Non-pigmented ciliary epithelial cell (primary cell): Measurements from ENCODE around the gene EHD4.

Experiments used
- DNase-seq: peaks from one replicate; pipeline ENCODE4 v3.0.0-alpha.2; 2010; ENCODE audit warnings: low read depth

The EHD4 gene

GRCh38 chr15:41957021-41957897, 15.1 kb downstream of the EHD4 start:
- DNase-seq: no peak

GRCh38 chr15:41955807-41956525, 16.4 kb downstream of the EHD4 start:
- DNase-seq: no peak

DNA sequence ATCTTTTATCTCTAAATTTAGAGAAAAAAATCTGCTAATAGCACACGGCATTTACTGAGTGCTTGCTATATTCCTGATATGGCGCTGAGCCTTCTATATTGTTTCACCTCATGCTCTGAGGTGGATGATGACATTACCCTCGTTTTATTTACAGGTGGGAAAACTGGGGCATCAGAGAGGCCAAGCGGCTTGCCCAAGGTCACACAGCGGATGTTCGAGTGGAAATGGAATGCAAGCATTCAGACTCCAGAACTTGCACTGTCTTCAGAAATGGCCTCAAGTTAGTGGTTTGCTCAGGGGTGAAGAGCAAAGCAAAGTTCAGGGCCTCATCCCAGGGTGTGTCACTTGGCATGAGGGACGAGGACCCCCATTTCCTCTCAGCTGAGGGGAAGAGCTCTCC, 17.3 kb downstream of the EHD4 start:
- DNase-seq: no peak

DNA sequence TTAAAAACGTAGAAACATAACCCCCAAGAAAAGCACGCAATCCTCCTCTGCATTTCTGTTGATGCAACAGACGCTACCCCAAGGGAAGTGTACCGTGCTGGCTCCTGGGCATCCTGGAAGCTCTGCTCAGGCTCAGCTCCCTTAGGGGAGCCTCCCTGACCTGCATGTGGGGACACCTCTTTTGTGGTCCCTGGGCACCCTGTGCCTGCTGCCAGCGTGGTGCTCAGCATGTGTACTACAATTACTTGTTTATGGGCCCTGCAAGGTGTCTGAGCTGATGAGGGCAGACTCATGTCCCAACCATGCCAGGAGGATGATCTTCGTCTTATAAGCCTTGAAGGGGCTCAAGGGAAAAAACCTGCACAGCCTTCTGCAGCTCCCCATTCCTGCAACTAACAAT, 18.3 kb downstream of the EHD4 start:
- DNase-seq: no peak

GRCh38 chr15:41952013-41952563, 20.3 kb downstream of the EHD4 start:
- DNase-seq: no peak

DNA sequence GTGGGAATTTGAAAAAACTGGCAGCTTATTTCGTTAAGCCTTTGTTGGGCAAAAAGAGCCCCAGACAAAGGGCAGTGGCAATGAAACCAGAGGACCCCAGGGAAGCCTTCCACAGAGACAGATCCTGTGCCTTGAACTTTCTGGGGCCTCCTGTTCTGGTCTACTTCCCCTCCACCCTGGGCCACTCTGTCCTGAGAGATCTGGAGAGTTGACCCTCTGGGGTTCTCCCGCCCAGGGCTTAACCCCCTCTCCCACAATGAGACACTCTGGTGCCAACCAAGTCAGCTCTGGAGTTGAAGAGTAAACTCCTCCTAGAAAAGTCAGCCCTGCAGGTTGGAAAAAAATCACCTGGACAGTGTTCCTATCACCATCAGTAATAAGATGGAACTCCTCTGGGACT, 20.8 kb downstream of the EHD4 start:
- no peak for DNase-seq

DNA sequence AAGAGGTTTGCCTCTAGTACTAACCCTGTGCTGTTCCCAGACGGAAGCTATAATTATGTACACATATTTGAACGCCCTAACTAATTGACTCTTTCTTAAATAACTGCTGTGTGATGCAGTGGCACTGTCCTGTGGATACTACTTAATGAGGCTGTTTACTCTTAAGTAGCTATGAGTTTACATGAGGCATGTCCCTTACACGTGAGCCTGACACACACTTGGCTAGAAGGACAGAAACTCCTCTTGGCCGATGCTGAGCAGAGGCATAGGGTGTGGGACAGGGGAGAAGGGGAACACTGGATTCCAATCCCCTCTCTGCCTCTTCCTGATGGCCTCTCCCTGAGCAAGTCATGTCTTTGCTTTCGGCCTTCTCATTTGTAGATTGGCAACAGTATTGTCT, 21.9 kb downstream of the EHD4 start:
- no peak for DNase-seq

GRCh38 chr15:41950127-41950483, 22.3 kb downstream of the EHD4 start:
- DNase-seq: no peak

DNA sequence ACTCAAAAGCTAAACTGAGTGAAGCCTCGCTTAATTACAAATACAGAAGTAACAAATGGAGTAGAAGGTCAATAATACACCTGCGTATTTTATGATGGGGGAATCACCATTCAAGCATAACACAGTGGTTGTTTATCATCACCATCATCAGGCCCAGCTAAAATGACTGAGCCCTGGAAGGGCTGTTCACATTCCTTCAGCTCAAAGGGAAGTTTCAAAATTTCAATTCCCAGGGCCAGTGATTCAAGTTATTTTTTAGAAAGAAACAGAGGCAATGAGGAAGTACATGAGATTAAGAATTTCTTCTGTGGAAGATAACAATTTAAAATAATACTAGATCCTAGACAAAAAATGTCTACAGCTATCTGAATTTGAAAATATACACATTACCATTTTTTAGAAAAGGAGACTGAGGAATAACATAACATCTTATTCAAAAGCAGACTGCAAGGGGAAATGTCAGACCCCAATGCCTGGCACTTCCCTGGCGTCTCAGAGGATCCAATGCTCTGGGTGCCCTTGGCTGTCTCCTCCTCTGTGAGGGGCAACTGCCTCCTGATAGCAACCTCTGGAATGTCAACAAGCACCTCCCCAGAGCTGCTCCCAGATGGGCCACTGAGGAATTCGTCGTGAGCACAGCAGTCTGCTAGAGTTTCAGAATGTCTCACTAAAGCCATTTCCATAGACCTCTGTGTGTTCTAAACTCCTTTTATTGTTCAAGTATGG, 22.8 kb downstream of the EHD4 start:
- no peak for DNase-seq

- no peak for DNase-seq
Measured at GRCh38 chr15:41948490-41948889, 23.9 kb downstream of the EHD4 start.

DNA sequence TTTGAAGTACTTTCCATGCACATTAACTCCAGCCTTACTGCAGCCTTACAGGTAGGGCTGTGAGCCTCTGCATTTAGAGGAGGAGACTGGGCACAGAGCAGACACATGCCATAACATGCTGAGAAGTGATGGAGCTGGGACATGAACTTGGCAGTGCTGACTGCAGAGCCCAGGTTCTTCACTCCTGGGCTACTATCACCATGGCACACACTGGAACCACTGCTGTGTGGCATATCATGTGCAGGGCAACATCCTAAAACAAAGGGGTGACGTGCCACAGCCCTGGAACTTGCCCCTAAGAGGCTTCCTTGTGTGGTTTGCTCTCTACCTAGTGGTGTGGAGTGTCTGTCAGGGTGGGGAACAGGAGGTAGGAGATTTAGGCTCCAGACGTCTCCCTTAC, 25.4 kb downstream of the EHD4 start:
- no peak for DNase-seq

GRCh38 chr15:41945731-41946130, 26.6 kb downstream of the EHD4 start:
- DNase-seq: no peak

GRCh38 chr15:41945221-41945620, 27.1 kb downstream of the EHD4 start:
- no peak for DNase-seq

DNA sequence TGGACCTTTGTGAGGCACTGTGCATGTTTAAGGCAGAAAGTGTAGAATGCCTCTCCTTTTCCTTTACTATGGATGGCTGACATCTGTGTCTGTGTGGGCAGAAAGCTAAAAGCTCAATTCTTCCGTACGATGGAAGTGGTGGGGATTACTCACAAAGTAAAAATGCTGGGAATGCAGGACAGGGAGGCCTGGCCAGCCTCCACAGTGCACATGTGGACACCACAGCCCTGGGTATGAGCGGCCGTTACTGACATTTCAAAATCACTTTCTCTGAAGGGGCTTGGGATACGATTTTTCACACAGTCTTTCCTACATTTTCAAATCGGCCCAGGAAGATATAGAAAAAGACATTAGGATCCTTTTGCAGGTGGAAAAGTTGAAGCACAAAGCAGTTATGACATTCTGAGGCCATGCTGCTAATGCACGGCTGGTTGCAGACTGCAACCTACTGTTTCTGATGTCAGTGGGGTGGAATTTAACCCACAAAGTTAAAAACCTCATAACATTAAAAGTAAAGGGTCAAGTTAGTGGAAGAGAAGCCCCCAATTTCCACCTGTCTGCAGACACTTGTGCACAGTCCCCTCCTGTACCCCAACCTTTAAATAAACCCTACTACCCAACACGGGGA, 27.9 kb downstream of the EHD4 start:
- peak; percentile 84 for DNase-seq

- DNase-seq: no peak
Measured at GRCh38 chr15:41943543-41944312, 28.6 kb downstream of the EHD4 start.

DNA sequence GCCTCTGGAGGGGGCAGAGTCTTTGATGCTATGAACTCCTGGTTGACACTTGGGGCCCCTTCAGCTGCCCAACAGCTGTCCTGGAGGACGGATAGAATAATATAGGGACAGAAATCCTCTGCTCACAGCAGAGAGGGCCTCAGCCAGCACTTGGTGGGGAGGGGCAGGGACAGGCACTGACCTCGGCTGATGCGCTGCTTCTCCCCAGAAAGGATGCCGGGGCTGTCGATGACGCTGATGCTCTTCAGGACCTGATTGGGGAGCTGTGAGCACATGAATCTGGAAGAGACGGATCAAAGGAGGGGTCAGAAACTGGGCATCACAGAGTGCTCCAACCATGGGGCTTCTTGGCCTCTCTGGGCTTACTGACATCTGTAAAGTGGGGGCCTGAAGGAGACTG, 29.5 kb downstream of the EHD4 start:
- DNase-seq: no peak

- DNase-seq: no peak
Measured at GRCh38 chr15:41941644-41942415, 30.5 kb downstream of the EHD4 start.

GRCh38 chr15:41940441-41940857, 31.9 kb downstream of the EHD4 start:
- no peak for DNase-seq

DNA sequence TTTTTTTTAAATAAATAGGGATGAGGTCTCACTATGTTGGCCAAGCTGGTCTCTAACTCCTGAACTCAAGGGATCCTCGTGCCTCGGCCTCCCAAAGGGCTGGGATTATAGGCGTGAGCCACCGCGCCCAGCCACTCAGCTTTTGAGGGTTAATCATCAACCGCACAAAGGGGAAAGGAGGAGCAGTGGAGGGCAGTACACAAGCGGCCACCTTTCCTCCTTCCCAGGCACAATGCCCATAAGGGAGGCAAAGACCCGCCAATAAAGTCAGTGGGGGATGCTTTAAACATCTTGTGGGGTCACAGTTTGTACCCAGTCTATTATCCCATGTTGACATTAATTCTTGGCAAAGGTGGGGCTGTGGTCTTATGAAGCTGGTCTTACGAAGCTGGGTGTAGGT, 32.4 kb downstream of the EHD4 start:
- DNase-seq: no peak

DNA sequence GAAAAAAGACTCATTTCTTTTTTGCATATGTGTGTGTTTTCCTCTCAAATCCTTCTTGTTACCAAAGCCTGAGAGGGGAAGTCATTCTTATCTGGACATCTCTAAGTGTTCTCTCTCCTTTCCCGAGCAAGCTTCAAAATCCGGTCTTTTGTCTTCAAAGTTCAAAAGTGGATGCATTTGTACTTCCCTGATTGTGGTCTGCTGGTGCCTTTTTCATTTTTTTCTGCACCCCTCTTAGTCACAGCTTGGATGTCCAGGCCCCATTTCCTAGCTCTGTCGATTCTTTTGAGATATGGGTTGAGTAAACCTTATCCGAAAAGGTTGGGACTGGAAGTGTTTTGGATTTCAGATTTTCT, 34.8 kb downstream of the EHD4 start:
- DNase-seq: no peak
